Tibial artery (tissue), 4 donors: ENCODE measurements around the gene SHMT2.
A peak's percentile ranks its signal among the peaks of the same experiment; 100 is the strongest.

Source experiments
- DNase-seq, 2 donors: peaks; one replicate each; pipeline ENCODE4 v3.0.0-alpha.2; 2019
- H3K27ac ChIP-seq, 2 donors: fragments of 200-600 bp; sonication (generic) in 1 of 2; 1 replicate in 1 of 2; 2 replicates in 1 of 2; pipeline ENCODE4 v1.5.1; 2018 to 2019; ENCODE audit warnings: mild to moderate bottlenecking in 1 of 2
- H3K27me3 ChIP-seq, 2 donors: fragments of 200-600 bp; sonication (generic) in 1 of 2; one replicate each; pipeline versions ENCODE4 v1.5.1 to v1.6.0; 2016 to 2019
- H3K36me3 ChIP-seq, 3 donors: fragments of 200-600 bp; sonication (generic) in 2 of 3; one replicate each; pipeline ENCODE4 v1.5.1; 2016 to 2019; ENCODE audit warnings: mild to moderate bottlenecking in 2 of 3
- H3K4me1 ChIP-seq, 4 donors: fragments of 200-600 bp; sonication (generic) in 2 of 4; 1 replicate in 3 of 4; 2 replicates in 1 of 4; pipeline ENCODE4 v1.5.1; 2016 to 2019
- H3K4me3 ChIP-seq, 2 donors: fragments of 200-600 bp; sonication (generic) in 1 of 2; 1 replicate in 1 of 2; 2 replicates in 1 of 2; pipeline ENCODE4 v1.5.1; 2018 to 2019; ENCODE audit warnings: mild to moderate bottlenecking in 2 of 2
- H3K9me3 ChIP-seq, 3 donors: fragments of 200-600 bp; sonication (generic) in 1 of 3; one replicate each; pipeline ENCODE4 v1.5.1; 2016 to 2019
- CTCF ChIP-seq, 2 experiments: fragments of 200-600 bp in 1 of 2; fragments of 450-650 bp in 1 of 2; IDR thresholded peaks; one replicate each; pipeline ENCODE4 v1.5.1; 2017 to 2019; ENCODE audit warnings: antibody characterized with exemption in 2 of 2, mild to moderate bottlenecking in 1 of 2, moderate library complexity in 1 of 2
- intact Hi-C: fragments of 100-400 bp; cut with DNase I; formaldehyde crosslinking; loops from one replicate; pipeline ENCODE4 v1.15.0; 2023; ENCODE audit warnings: low total_unique reads

Gene SHMT2

GRCh38 chr12:57237932-57238853, 8.7 kb downstream of the SHMT2 start:
- peak overlapping the region; percentile 90 to 95 for H3K27ac ChIP-seq
- no peak for TF ChIP-seq CTCF (IDR thresholded peaks at IDR 0.05)
- H3K4me1 ChIP-seq, result peaks cover 10 to 86% (median 79%) of the 10 kb centered on the region in 4 donors
- H3K4me3 ChIP-seq, result peak overlapping the region; percentile 47 to 60
- H3K9me3 ChIP-seq, result no peaks in the 10 kb centered on the region
- intact Hi-C loops, result no loop called here
- H3K36me3 ChIP-seq, result peaks cover 0 to 18% (median 14%) of the 10 kb centered on the region in 3 donors
- peaks cover 7 to 43% of the 10 kb centered on the region in 2 donors for H3K27me3 ChIP-seq
- DNase-seq, result peak in 1 of 2 donors; percentile 75

- peak; percentile 86 to 93 for DNase-seq
- intact Hi-C loops, result loop anchor here (1.0 kb wide), 1 partner anchor 26 kb away; no protein-coding TSS in a partner anchor
- H3K4me3 ChIP-seq, result peak overlapping the region; percentile 47 to 60
- peaks cover 7 to 51% of the 10 kb centered on the region in 2 donors for H3K27me3 ChIP-seq
- TF ChIP-seq CTCF (IDR thresholded peaks at IDR 0.05), result peak; percentile 100
- peak overlapping the region in 1 of 2 donors; percentile 95 for H3K27ac ChIP-seq
- no peaks in the 10 kb centered on the region for H3K9me3 ChIP-seq
- H3K4me1 ChIP-seq, result peaks cover 11 to 94% (median 86%) of the 10 kb centered on the region in 4 donors
- peaks cover 0 to 10% (median 5%) of the 10 kb centered on the region in 3 donors for H3K36me3 ChIP-seq
Measured at GRCh38 chr12:57238854-57239554, 9.5 kb downstream of the SHMT2 start.

- intact Hi-C loops, result loop anchor here (1.0 kb wide), 1 partner anchor 26 kb away; no protein-coding TSS in a partner anchor
- no peak for TF ChIP-seq CTCF (IDR thresholded peaks at IDR 0.05)
- Histone ChIP-seq H3K27me3 (peaks cover 7 to 57% of the 10 kb centered on the region in 2 donors), H3K9me3 (no peaks in the 10 kb centered on the region), H3K27ac (no peak overlapping the region), H3K4me3 (peak overlapping the region; percentile 47 to 60), H3K4me1 (peaks cover 11 to 93% (median 85%) of the 10 kb centered on the region in 4 donors), H3K36me3 (peaks cover 0 to 4% (median 0%) of the 10 kb centered on the region in 3 donors)
- no peak for DNase-seq
Measured at GRCh38 chr12:57239587-57240065, 10.1 kb downstream of the SHMT2 start.

GRCh38 chr12:57240066-57240921, 10.8 kb downstream of the SHMT2 start:
- intact Hi-C loops, result no loop called here
- H3K27me3 ChIP-seq, result peaks cover 7 to 57% of the 10 kb centered on the region in 2 donors
- no peak for TF ChIP-seq CTCF (IDR thresholded peaks at IDR 0.05)
- H3K36me3 ChIP-seq, result no peaks in the 10 kb centered on the region
- peak overlapping the region in 1 of 2 donors; percentile 41 for H3K27ac ChIP-seq
- H3K4me3 ChIP-seq, result peak overlapping the region; percentile 45 to 60
- peaks cover 11 to 88% (median 78%) of the 10 kb centered on the region in 4 donors for H3K4me1 ChIP-seq
- no peaks in the 10 kb centered on the region for H3K9me3 ChIP-seq
- DNase-seq, result peak in 1 of 2 donors; percentile 75
